ENCODE measurements around the gene TJP1. TPM values are rescaled to one million over a fixed set of nuclear protein-coding genes. Genes with fewer than 3 reads are reported as not detected.

Gene TJP1
- total and polyA plus RNA-seq, 9 of the 15 experiments (the other 6 are each of a cell fraction or from before 2014, with no cell fraction given) = 9.1 to 39.3 (median 28.0) TPM

- Histone ChIP-seq H3K36me3 (ENCODE audit: control insufficient read depth, insufficient read depth, low read length) (no peaks in the 10 kb centered on the region; the same call in 2 of the 3 replicates), H4K20me1 (replicated peaks; ENCODE audit: control insufficient read depth, insufficient read depth, low read length) (no peaks in the 10 kb centered on the region), H3K4me2 (ENCODE audit: insufficient read depth, low read length) (no peak overlapping the region), H3K4me1 (replicated peaks in 1 of 2; ENCODE audit: control insufficient read depth in 2 of 2, insufficient read depth in 2 of 2, low read length in 2 of 2) (no peaks in the 10 kb centered on the region), H3K9me1 (ENCODE audit: control insufficient read depth, insufficient read depth, low read length) (no peaks in the 10 kb centered on the region), H2AFZ (ENCODE audit: low read depth, low read length) (no peak overlapping the region), H3K27ac (ENCODE audit: extremely low read depth, low read depth, low read length) (no peak overlapping the region), H3K9me3 (replicated peaks; ENCODE audit: control insufficient read depth, insufficient read depth, low read depth, low read length) (no peaks in the 10 kb centered on the region), H3K9ac (ENCODE audit: insufficient read depth in 1 of 2, low read depth in 2 of 2, low read length in 2 of 2) (no peak overlapping the region), H3K27me3 (ENCODE audit: control insufficient read depth in 2 of 2, insufficient read depth in 2 of 2, low read length in 2 of 2) (no peaks in the 10 kb centered on the region), H3K79me2 (ENCODE audit: control insufficient read depth, insufficient read depth, low read length) (no peaks in the 10 kb centered on the region), H3K4me3 (no peak overlapping the region)
- DNase-seq (ENCODE audit: extremely low read depth in 1 of 4, low spot score in 3 of 4) = no peak
- ATAC-seq = no peak
- FAIRE-seq = no peak
- ChIA-PET CTCF (ENCODE audit: low intra/inter-chr PET ratio) (no interaction called here), POLR2A (no interaction called here)
- intact Hi-C loops (cut with micrococcal nuclease) = no loop called here
- no TSS peak for BruUV-seq (replicated peaks)
- TF ChIP-seq CBX1 (IDR thresholded peaks at IDR 0.05; ENCODE audit: low read depth) (no peak), CHCHD3 (CRISPR knock-in tag; IDR thresholded peaks at IDR 0.05) (no peak), IFI16 (CRISPR knock-in tag; IDR thresholded peaks at IDR 0.05) (no peak), MCM2 (IDR thresholded peaks at IDR 0.05; ENCODE audit: low read depth) (no peak), STAG1 (CRISPR knock-in tag; IDR thresholded peaks at IDR 0.05; ENCODE audit: borderline replicate concordance) (no peak), USF2 (CRISPR knock-in tag; IDR thresholded peaks at IDR 0.05) (no peak), MEF2D (tag; conservative IDR thresholded peaks at IDR 0.05; ENCODE audit: low read depth) (no peak), PCBP2 (IDR thresholded peaks at IDR 0.05; ENCODE audit: low read depth, low read length, poor library complexity, severe bottlenecking) (no peak), IRF2 (CRISPR knock-in tag; IDR thresholded peaks at IDR 0.05) (no peak), HDAC1 (IDR thresholded peaks at IDR 0.05) (no peak), HDAC6 (IDR thresholded peaks at IDR 0.05; ENCODE audit: low read depth, low read length) (no peak), HNRNPL (IDR thresholded peaks at IDR 0.05; ENCODE audit: low read depth, low read length) (no peak)
- in situ Hi-C loops (cut with MboI) = no loop called here
These were observed 34.5 kb downstream of the TJP1 start for GRCh38 chr15:29787767-29788166.
